Hepatocyte (in vitro differentiated cells): ENCODE measurements around the gene LRRC75B. TPM values are rescaled to one million over a fixed set of nuclear protein-coding genes. Genes with fewer than 3 reads are reported as not detected.
"Not testable (repeated sequence)": the region's sequence is repeated elsewhere in the genome, so short reads cannot be mapped to it uniquely, and the experiment has no call there.

ENCODE experiments used
- DNase-seq: peaks from one replicate; pipeline ENCODE4 v3.0.0-alpha.2; 2016; ENCODE audit warnings: low spot score
- H2AFZ ChIP-seq: fragments of 200-600 bp; sonication (generic); 2 replicates; pipeline ENCODE4 v1.6.0; 2016; ENCODE audit warnings: antibody characterized with exemption, mild to moderate bottlenecking
- H3K27ac ChIP-seq: fragments of 200-600 bp; sonication (generic); 2 replicates; pipeline ENCODE4 v1.5.1; 2016; ENCODE audit warnings: mild to moderate bottlenecking
- H3K27me3 ChIP-seq: fragments of 200-600 bp; sonication (generic); 2 replicates; pipeline ENCODE4 v1.6.1; 2016
- H3K36me3 ChIP-seq: fragments of 200-600 bp; sonication (generic); replicated peaks from 2 replicates; pipeline ENCODE4 v1.5.1; 2016; ENCODE audit warnings: low read depth; ENCODE audit not compliant: insufficient read depth
- H3K4me1 ChIP-seq: fragments of 200-600 bp; sonication (generic); 2 replicates; pipeline ENCODE4 v1.5.1; 2016; ENCODE audit warnings: mild to moderate bottlenecking, moderate library complexity; ENCODE audit not compliant: insufficient read depth
- H3K4me2 ChIP-seq: fragments of 200-600 bp; sonication (generic); 2 replicates; pipeline ENCODE4 v1.6.0; 2016
- H3K4me3 ChIP-seq: fragments of 200-600 bp; sonication (generic); 2 replicates; pipeline ENCODE4 v1.5.1; 2016; ENCODE audit warnings: mild to moderate bottlenecking
- H3K79me2 ChIP-seq: fragments of 200-600 bp; sonication (generic); 2 replicates; pipeline ENCODE4 v1.6.0; 2017; ENCODE audit warnings: mild to moderate bottlenecking
- H3K9me2 ChIP-seq: fragments of 200-600 bp; sonication (generic); replicated peaks from 2 replicates; pipeline ENCODE4 v1.6.0; 2017; ENCODE audit warnings: mild to moderate bottlenecking; ENCODE audit not compliant: insufficient read depth
- H3K9me3 ChIP-seq: fragments of 200-600 bp; sonication (generic); 2 replicates; pipeline ENCODE4 v1.5.1; 2016; ENCODE audit warnings: low read depth, mild to moderate bottlenecking
- H4K20me1 ChIP-seq: fragments of 200-600 bp; sonication (generic); 2 replicates; pipeline ENCODE4 v1.6.0; 2016; ENCODE audit warnings: mild to moderate bottlenecking; ENCODE audit not compliant: insufficient read depth, poor library complexity, severe bottlenecking
- EZH2 ChIP-seq: fragments of 200-600 bp; sonication (generic); IDR thresholded peaks from 2 replicates; pipeline ENCODE4 v1.6.1; 2016; ENCODE audit warnings: antibody characterized with exemption, mild to moderate bottlenecking, borderline replicate concordance
- EZH2phosphoT487 ChIP-seq: fragments of 200-600 bp; sonication (generic); IDR thresholded peaks from one replicate; pipeline ENCODE4 v1.6.1; 2018; ENCODE audit warnings: antibody characterized with exemption, mild to moderate bottlenecking, low read depth, moderate library complexity; ENCODE audit not compliant: unreplicated experiment, severe bottlenecking
- WGBS: methylation state at CpG from one replicate; pipeline ENCODE4 v1.1.6; 2016; ENCODE audit warnings: low lambda C conversion rate; ENCODE audit errors: missing lambda C conversion rate; 5-methylcytosine and 5-hydroxymethylcytosine counted together
- polyA plus RNA-seq: library from polyadenylated mRNA; unstranded; fragments of >200 nt; fragmentation: Nextera tagmentation; extraction: Ambion mirVana; gene quantifications from 2 replicates; pipeline ENCODE4 v1.2.1, GENCODE V29; 2016
- total RNA-seq: library from RNA; depleted of rRNA; stranded (reverse); fragments of >200 nt; gene quantifications from 2 replicates; pipeline ENCODE4 v1.2.3, GENCODE V29; 2014
- TF ChIP-seq, protein P1 (sequence below): fragments of 200-600 bp; sonication (generic); IDR thresholded peaks from 2 replicates; pipeline ENCODE4 v1.5.1; 2016; ENCODE audit warnings: antibody characterized with exemption, mild to moderate bottlenecking; ENCODE audit not compliant: poor library complexity

Gene LRRC75B
- total and polyA plus RNA-seq, 2 experiments from 2014 or later: 19.5 to 34.5 TPM

DNA sequence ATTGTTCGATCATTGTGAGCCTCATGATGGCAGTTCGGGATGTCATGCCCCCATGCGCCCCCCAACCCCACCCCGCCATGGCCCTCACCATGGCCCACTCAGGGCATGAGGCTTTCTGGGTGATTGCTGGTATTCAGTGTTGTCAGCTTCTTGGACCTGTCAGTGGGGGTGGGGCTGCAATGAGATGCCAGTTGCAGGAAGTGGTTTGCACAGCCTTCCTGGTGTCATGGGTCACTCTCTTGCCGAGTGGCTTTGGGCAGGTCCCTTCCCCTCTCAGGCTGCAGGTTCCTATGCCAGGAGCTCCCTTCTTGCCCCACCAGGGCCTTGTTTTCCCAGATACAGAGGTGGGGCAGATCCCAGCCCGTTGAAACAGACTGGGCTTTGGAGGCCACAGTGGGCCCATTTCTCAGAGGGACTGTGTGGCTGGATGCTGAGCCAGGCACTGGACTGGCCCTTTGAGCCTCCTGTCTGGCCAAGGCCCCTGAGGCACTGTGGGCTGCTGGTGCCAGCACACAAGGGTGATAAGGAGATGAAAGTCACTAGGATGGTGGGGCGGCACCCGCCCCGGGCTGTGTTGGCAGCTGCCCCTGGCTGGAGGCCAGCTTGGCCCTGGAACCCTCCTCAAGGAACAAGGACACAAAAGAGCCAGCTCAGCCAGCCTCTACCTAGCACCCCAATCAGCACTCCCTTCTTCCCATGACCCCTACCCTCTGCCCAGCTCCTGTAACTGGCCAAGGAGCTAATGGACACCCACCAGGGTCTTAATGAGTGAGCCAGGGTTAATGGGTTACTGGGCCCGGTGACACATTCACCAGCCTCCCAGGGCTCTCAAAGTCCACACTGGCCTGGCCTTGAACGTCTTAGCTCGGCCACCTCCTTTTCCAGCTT is 8.6 kb upstream of the LRRC75B start:
- Histone ChIP-seq H3K4me1 (peaks cover 26% of the 10 kb centered on the region), H3K27ac (no peak overlapping the region), H3K4me2 (no peak overlapping the region), H3K27me3 (no peaks in the 10 kb centered on the region), H3K9me3 (no peaks in the 10 kb centered on the region), H3K36me3 (no peaks in the 10 kb centered on the region), H2AFZ (no peak overlapping the region), H3K9me2 (no peaks in the 10 kb centered on the region), H3K79me2 (no peaks in the 10 kb centered on the region), H4K20me1 (no peaks in the 10 kb centered on the region), H3K4me3 (no peak overlapping the region)
- no peak for DNase-seq
- TF ChIP-seq EZH2: no peak
- 72% methylated on average over 12 of the region's 12 CpGs for WGBS

DNA sequence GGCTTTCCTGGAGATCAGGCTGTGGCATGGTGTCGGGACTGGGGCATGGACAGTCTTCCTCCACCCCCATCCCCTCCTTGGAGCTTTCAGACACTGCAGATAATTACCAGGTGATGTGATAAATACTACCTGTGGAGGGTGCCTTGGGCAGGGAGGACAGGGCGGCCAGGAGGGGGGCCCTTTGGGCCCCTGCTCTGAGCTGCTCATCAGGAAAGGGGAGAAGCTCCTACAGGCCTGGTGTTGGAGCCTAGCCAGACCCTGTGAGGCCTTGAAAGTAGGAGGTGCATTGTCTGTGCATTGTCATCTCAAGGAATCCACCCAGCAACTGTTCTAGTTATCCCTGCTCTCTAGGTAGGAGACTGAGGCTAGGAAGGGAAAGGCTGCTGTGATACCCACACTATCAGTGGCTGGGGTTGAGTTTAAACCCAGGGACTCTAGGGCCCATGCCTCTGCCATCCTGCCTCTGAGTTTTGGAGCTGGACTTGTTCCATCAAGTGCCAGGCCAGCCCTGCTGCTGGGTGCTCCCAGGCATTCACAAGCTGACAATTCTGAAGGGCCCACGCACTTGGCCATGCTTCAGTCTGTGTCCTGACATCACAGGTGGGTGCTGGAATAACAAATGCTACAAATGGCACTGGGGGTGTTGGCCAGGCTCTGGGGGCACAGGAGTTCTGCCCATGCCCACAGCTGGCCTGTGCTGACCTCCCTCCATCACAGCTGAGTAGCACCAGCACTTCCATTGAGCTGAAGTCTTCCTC is 7.3 kb upstream of the LRRC75B start:
- H2AFZ ChIP-seq, H3K4me3 ChIP-seq, H3K4me2 ChIP-seq, H3K27me3 ChIP-seq, H3K27ac ChIP-seq, H3K79me2 ChIP-seq, H3K9me3 ChIP-seq, H3K36me3 ChIP-seq, H3K9me2 ChIP-seq, DNase-seq, H4K20me1 ChIP-seq: not testable (repeated sequence)
- 72% methylated on average over 3 of the region's 3 CpGs for WGBS
- peaks cover 24% of the 10 kb centered on the region for H3K4me1 ChIP-seq

DNA sequence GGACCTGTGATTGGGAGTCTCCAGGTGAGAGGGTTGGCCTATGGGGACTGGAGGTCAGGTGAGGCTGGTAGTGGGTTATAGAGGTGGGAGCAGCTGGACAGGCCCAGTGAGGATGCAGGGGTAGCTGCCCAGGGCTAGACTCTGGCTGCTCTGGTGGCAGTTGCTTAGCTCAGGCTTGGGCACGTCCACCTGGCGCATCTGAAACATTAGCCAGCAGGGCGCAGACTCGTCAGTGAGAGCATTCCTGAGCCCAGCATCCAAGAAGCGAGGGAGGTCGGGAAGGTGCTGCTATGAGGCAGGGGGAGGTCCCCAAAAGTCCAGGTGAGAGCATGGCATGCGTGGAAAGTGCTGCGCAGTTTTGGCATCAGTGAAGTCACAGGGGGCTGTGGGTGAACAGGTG is 6.6 kb upstream of the LRRC75B start:
- no peaks in the 10 kb centered on the region for H3K36me3 ChIP-seq
- H3K27ac ChIP-seq: no peak overlapping the region
- no peak for DNase-seq
- no peaks in the 10 kb centered on the region for H3K9me3 ChIP-seq
- no peak overlapping the region for H3K4me2 ChIP-seq
- no peak overlapping the region for H2AFZ ChIP-seq
- no peaks in the 10 kb centered on the region for H3K79me2 ChIP-seq
- no peak overlapping the region for H3K4me3 ChIP-seq
- peaks cover 26% of the 10 kb centered on the region for H3K4me1 ChIP-seq
- TF ChIP-seq, protein P1, sequence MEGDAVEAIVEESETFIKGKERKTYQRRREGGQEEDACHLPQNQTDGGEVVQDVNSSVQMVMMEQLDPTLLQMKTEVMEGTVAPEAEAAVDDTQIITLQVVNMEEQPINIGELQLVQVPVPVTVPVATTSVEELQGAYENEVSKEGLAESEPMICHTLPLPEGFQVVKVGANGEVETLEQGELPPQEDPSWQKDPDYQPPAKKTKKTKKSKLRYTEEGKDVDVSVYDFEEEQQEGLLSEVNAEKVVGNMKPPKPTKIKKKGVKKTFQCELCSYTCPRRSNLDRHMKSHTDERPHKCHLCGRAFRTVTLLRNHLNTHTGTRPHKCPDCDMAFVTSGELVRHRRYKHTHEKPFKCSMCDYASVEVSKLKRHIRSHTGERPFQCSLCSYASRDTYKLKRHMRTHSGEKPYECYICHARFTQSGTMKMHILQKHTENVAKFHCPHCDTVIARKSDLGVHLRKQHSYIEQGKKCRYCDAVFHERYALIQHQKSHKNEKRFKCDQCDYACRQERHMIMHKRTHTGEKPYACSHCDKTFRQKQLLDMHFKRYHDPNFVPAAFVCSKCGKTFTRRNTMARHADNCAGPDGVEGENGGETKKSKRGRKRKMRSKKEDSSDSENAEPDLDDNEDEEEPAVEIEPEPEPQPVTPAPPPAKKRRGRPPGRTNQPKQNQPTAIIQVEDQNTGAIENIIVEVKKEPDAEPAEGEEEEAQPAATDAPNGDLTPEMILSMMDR: no peak
- TF ChIP-seq EZH2 (no peak), EZH2phosphoT487 (no peak)
- H3K27me3 ChIP-seq: no peaks in the 10 kb centered on the region
- no peaks in the 10 kb centered on the region for H4K20me1 ChIP-seq
- no peaks in the 10 kb centered on the region for H3K9me2 ChIP-seq
- 83% methylated on average over 8 of the region's 8 CpGs for WGBS

DNA sequence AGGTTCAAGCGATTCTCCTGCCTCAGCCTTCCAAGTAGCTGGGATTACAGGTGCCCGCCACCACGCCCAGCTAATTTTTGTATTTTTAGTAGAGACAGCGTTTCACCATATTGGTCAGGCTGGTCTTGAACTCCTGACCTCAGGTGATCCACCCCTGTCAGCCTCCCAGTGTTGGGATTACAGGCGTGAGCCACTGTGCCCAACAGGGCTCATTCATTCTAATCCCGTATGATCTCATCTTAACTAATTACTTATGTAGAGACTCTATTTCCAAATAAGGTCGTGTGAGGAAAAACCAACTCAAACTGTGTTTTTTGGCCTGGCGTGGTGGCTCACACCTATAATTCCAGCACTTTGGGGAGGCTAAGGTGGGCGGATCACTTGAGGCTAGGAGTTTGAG is 4.2 kb upstream of the LRRC75B start:
- H3K9me2 ChIP-seq, H3K27me3 ChIP-seq, H3K9me3 ChIP-seq, H3K4me2 ChIP-seq, H3K4me3 ChIP-seq, H4K20me1 ChIP-seq, H3K79me2 ChIP-seq, H2AFZ ChIP-seq, H3K27ac ChIP-seq, H3K36me3 ChIP-seq, DNase-seq: not testable (repeated sequence)
- 93% methylated on average over 9 of the region's 9 CpGs for WGBS
- H3K4me1 ChIP-seq: peaks cover 21% of the 10 kb centered on the region

DNA sequence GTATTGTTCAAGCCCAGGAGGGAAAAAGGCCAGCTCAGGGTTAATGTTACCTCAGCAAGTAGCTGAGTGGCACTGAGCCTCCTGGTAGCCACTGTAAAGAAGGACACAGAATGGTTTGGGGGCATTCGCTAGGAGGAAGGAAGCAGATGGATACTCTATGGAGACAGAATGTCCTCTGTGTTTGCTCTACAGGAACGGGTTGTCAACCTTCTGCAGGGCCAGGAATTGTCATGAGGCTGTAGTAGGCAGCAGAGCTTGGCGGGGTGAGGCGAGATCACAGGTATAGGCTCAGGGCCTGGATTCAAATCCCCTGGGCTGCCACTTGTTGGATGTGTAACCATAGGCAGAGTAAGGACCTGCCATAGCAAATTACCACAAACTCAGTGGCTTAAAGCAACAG is 3.0 kb upstream of the LRRC75B start:
- Histone ChIP-seq H3K4me3 (no peak overlapping the region), H4K20me1 (no peaks in the 10 kb centered on the region), H3K9me2 (no peaks in the 10 kb centered on the region), H3K4me2 (no peak overlapping the region), H3K36me3 (no peaks in the 10 kb centered on the region), H3K79me2 (peaks cover 3% of the 10 kb centered on the region), H3K27ac (no peak overlapping the region), H3K9me3 (no peaks in the 10 kb centered on the region), H3K4me1 (peaks cover 14% of the 10 kb centered on the region), H3K27me3 (no peaks in the 10 kb centered on the region), H2AFZ (no peak overlapping the region)
- TF ChIP-seq EZH2 (no peak), EZH2phosphoT487 (no peak)
- TF ChIP-seq, protein P1: no peak
- WGBS: 97% methylated on average over 4 of the region's 4 CpGs
- no peak for DNase-seq
